Kidney tubule cell (primary cell): ENCODE results near the gene GNG5.
"Not testable (repeated sequence)": the region's sequence is repeated elsewhere in the genome, so short reads cannot be mapped to it uniquely, and the experiment has no call there.

Experiments used
- DNase-seq: peaks from one replicate; pipeline ENCODE4 v3.0.0-alpha.2; 2018; ENCODE audit warnings: low spot score

GNG5 gene

GRCh38 chr1:84506002-84506728, at the start of gene GNG5, which contains the start of gene SPATA1:
Gene GNG5 (minus strand): TSS chr1:84506581. CDS start chr1:84506091, 490 bp downstream.
Gene SPATA1 (plus strand): TSS chr1:84506386. CDS start chr1:84516360, 9,974 bp downstream.
- peak; percentile 97 for DNase-seq

- DNase-seq = no peak
Observed at GRCh38 chr1:84550826-84551225, 44.4 kb upstream of the GNG5 start.

GRCh38 chr1:84541679-84542078, 35.3 kb upstream of the GNG5 start:
- DNase-seq = no peak

DNA sequence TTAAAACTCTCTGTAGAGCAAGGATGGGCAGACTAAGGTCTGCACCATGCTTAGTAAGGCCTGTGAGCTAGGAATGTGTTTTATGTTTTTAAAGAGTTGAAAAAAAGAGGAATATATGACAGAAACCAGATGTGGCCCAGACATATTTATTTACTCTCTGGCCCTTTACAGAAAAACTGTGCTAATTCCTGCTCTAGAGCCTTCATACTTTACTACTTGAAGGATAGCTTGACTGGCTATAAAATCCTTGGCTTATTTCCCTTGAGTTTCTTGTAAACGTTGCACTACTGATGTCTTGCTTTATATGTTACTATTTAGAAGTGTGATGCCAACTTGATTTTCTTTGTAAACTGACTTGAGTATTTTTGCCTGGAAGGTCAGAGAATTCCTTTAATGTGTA, 34.4 kb upstream of the GNG5 start:
- no peak for DNase-seq

DNA sequence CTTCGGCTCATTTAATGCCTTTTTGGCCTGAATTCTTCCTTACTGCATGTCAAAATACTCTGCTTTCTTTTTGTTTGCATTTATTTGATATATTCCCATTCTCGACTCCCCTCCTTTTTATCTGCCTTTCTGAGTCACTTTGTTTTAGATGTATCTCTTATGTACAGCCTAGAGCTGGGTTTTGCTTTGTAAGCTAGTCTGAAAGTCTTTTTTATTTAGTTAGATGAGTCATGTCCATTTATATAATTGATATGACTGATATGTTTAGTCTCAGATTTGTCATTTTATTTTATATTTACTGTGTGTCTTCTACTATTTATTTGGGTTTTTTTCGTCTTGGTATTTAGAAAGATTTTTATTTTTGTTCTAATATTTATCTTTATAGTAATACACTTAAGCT, 33.6 kb upstream of the GNG5 start:
- no peak for DNase-seq

GRCh38 chr1:84538599-84538998, 32.2 kb upstream of the GNG5 start:
- no peak for DNase-seq

DNA sequence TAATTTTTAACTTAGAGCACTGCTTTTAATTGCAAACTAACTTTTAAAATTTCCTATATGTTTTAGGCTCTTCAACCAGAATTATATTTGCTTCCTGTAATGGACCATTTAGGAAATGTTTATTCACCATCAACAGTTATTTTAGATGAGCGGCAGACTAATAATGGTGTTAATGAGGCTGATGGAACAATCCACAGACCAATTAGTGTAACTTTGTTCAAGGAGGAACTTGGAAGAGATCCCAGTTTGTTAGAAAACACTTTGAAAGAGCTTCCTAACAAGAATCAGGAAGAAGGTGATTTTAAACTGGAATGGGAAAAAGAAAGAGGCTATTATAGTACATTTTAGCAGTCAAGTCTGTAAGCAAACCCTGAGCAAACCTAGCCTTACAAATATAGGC, 19.4 kb upstream of the GNG5 start:
- DNase-seq = no peak

- no peak for DNase-seq
Observed at GRCh38 chr1:84524590-84524989, 18.2 kb upstream of the GNG5 start.

DNA sequence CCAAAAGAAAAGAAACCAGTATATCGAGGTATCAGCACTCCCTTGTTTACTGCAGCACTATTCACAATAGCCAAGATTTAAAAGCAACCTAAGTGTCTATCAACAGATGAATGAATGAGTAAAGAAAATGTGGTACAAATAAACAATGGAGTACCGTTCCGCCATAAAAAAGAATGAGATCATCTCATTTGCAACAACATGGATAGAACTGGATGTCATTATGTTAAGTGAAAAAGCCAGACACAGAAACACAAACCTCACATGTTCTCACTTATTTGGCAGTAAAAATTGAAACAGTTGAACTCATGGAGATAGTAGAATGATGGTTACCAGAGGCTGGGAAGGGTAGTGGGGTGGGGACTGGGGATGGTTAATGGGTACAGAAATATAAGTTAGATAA, 4.3 kb upstream of the GNG5 start:
- DNase-seq = no peak

- no peak for DNase-seq
Observed at GRCh38 chr1:84510165-84510564, 3.8 kb upstream of the GNG5 start.

DNA sequence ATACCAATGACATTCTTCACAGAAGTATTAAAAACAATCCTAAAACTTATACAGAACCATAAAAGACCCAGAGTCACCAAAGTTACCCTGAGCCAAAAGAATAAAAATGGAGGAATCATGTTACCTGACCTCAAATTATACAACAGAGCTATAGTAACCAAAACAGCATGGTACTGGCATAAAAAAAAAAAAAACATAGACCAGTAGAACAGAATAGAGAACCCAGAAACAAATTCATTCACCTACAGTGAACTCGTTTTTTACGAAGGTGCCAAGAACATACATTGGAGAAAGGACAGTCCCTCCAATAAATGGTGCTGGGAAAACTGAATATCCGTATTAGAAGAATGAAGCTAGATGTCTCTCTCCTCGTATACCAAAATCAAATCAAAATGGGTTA, 2.6 kb upstream of the GNG5 start:
- no peak for DNase-seq

DNA sequence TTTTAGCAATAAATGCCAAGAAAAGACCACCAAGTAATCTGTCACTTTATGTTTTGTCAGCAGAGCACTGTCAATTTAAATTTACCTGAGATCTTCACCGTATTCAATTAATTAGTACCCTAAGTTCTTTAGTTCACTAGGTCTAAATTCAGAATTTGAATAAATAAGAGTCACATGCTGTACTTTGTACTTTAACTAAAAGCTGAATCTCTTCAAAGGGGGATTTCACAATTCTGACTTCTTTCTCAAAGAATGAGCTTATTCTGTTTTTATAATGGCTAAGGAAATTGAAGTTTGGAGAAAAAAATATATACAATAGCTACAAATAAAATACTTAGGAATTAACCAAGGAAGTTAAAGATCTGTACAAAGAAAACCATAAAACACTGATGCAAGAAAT, 2.1 kb upstream of the GNG5 start:
- DNase-seq = no peak

DNA sequence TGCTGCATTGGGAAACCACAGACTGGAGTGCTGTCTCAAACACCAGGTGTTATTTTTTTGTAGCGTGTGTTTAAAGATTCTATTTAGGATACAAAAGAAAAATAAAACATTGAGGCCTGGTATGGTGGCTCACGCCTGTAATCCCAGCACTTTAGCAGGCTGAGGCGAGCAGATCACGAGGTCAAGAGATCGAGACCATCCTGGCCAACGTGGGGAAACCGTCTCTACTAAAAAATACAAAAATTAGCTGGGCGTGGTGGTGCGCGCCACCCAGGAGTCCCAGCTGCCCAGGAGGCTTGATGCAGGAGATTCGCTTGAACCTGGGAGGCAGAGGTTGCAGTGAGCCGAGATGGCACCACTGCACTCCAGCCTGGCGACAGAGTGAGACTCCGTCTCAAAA, 1.5 kb upstream of the GNG5 start:
- DNase-seq = not testable (repeated sequence)

DNA sequence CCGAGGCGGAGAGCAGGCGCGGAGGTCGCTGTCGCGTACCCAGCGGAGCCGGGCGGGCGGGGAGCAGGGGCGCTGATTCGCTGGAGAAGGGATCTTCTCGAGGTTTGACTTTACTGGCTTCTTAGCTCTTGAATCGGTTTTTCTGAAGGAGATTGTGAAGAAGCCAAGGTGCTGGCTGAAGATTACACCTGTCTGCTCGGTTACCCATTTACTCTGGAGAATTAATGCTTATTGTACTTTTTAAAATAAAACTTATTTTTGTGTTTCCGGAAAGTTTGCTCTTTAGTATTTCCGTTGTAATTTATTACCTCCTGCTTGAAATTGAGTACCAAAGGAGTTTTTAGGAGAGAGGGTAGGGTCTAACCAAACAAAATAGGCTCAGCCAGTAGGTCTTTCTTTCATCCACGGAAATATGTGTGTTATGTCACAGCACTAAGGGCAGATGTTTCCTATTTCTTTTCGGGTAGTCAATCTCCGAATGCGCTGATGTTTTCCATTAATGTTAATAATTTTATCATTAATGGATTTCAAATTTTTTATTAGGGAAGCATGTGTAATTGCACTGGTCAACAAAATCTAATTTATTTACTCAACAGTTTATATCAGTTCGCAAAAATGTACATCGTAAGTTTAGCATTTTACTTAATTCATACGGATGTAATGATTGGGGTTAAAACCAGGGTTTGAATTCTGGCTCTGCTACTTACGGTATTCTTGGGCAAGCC, 510 bp upstream of the GNG5 start:
- DNase-seq = no peak

DNA sequence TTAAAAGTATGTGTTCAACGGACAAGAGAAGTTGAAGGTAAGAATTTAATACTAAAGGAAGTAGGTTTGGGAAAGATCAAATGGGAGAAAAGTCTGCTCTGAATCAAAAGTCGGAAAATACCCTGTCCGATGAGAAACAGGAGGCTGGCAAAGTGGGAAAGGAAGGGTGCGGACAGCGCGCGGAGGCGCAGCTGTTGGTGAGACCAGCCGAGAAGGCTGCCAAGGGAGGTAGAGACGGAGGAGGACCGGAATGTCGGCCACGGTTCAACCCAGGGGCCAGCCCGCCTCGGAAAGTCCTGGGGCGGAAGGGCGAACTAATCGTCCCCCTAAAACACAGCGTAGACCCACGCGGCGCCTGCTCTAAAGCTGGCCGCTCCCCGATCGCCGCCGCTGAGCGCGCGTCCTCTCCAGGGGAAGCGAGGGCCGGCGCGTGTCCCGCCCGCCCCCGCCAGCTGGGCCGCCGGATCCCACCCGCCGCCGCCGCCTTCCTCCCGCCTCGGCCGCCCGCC, 834 bp downstream of the GNG5 start:
- peak; percentile 69 for DNase-seq

GRCh38 chr1:84504580-84505492, 1.5 kb downstream of the GNG5 start:
- peak; percentile 61 for DNase-seq

DNA sequence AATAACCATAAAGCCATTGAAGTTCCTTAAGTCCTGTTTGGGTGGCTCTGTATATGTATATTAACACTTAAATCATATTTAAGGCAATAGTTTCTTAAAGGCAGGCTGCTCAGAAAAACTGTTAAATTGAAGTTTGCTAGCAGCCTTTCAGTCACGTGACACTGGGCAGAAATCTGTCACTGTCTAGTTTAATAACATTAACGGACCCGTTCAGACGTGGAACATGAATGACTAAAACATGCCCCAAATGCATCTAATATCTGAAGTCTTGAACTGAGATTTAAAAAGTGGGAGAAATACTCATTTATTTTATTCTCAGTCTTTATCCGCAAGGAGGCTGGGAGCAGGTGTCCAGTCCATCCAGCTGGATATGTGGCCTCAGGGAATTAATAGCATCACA, 3.5 kb downstream of the GNG5 start:
- DNase-seq = no peak

GRCh38 chr1:84497631-84498275, 8.6 kb downstream of the GNG5 start:
- no peak for DNase-seq

- no peak for DNase-seq
Observed at GRCh38 chr1:84496498-84496897, 9.9 kb downstream of the GNG5 start.

DNA sequence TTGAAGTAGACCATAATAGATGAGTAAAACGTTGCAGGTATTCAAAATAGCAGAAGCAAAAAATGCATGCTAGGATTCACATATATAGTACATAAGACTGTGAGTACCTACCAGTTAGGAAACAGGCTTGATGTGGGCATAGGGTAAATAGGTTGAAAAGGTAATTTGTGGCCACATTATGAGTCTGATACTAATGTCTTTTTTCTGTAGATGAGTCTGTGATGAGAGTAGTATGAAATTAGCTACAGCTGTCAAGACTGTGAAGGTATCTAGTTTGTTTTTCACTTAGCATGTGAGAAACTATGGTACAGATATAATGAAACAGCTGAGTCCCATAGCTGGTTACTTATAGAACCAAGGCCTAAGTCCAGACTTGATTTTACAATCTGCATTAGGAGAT, 12.6 kb downstream of the GNG5 start:
- DNase-seq = no peak

- DNase-seq = no peak
Observed at GRCh38 chr1:84492726-84493125, 13.7 kb downstream of the GNG5 start.

GRCh38 chr1:84489766-84490165, 16.6 kb downstream of the GNG5 start:
- DNase-seq = no peak
